OCI-LY7 (cell line): ENCODE data around the gene RHOB.

Source experiments
- CTCF ChIP-seq: fragments of 200-600 bp; sonication (generic); conservative IDR thresholded peaks from 2 replicates; pipeline ENCODE4 v1.5.1; 2014; ENCODE audit warnings: mild to moderate bottlenecking, antibody characterized with exemption, low read length, moderate library complexity, mixed read lengths
- EZH2phosphoT487 ChIP-seq: fragments of 200-600 bp; sonication (generic); IDR thresholded peaks from 2 replicates; pipeline ENCODE4 v1.6.1; 2018; ENCODE audit warnings: low read depth, borderline replicate concordance, mild to moderate bottlenecking, mixed run types, antibody characterized with exemption, low read length, moderate library complexity, mixed read lengths

- TF ChIP-seq CTCF (no peak), EZH2phosphoT487 (no peak)
Measured at GRCh38 chr2:20494241-20494640, 47.4 kb downstream of the RHOB start.
